ENCODE results near the gene CTNNA1. TPM values are rescaled to one million over a fixed set of nuclear protein-coding genes. Genes with fewer than 3 reads are reported as not detected.

Gene CTNNA1
- total and polyA plus RNA-seq, 2 donors, result 170 to 331 TPM

GRCh38 chr5:138937392-138938387, 184.5 kb downstream of the CTNNA1 start:
- Histone ChIP-seq H3K4me3 (ENCODE audit: low read depth, low read length) (no peak overlapping the region), H3K36me3 (ENCODE audit: insufficient read depth) (peaks cover 5% of the 10 kb centered on the region), H3K27ac (ENCODE audit: low read depth) (no peak overlapping the region), H3K4me1 (ENCODE audit: insufficient read depth) (no peaks in the 10 kb centered on the region)
- DNase-seq (ENCODE audit: extremely low spot score), result no peak
- WGBS, result 81% methylated on average over 25 of the region's 25 CpGs

- WGBS, result 62% methylated on average over 5 of the region's 5 CpGs
- no peak for DNase-seq (ENCODE audit: extremely low spot score)
- Histone ChIP-seq H3K4me3 (ENCODE audit: low read depth, low read length) (no peak overlapping the region), H3K4me1 (ENCODE audit: insufficient read depth) (no peaks in the 10 kb centered on the region), H3K36me3 (ENCODE audit: insufficient read depth) (peaks cover 3% of the 10 kb centered on the region), H3K27ac (ENCODE audit: low read depth) (no peak overlapping the region)
Observed at GRCh38 chr5:138938526-138938925, 185.3 kb downstream of the CTNNA1 start.

- Histone ChIP-seq H3K36me3 (ENCODE audit: insufficient read depth) (no peaks in the 10 kb centered on the region), H3K4me3 (ENCODE audit: low read depth, low read length) (no peak overlapping the region), H3K4me1 (ENCODE audit: insufficient read depth) (no peaks in the 10 kb centered on the region), H3K27ac (ENCODE audit: low read depth) (no peak overlapping the region)
- no peak for DNase-seq (ENCODE audit: extremely low spot score)
- 79% methylated on average over 2 of the region's 2 CpGs for WGBS
Observed at GRCh38 chr5:138942066-138942465, 188.8 kb downstream of the CTNNA1 start.

- Histone ChIP-seq H3K4me1 (ENCODE audit: insufficient read depth) (no peaks in the 10 kb centered on the region), H3K4me3 (ENCODE audit: low read depth, low read length) (no peak overlapping the region), H3K36me3 (ENCODE audit: insufficient read depth) (no peaks in the 10 kb centered on the region), H3K27ac (ENCODE audit: low read depth) (no peak overlapping the region)
- no peak for DNase-seq (ENCODE audit: extremely low spot score)
- 81% methylated on average over 3 of the region's 3 CpGs for WGBS
Observed at GRCh38 chr5:138942861-138943260, 189.6 kb downstream of the CTNNA1 start.

DNA sequence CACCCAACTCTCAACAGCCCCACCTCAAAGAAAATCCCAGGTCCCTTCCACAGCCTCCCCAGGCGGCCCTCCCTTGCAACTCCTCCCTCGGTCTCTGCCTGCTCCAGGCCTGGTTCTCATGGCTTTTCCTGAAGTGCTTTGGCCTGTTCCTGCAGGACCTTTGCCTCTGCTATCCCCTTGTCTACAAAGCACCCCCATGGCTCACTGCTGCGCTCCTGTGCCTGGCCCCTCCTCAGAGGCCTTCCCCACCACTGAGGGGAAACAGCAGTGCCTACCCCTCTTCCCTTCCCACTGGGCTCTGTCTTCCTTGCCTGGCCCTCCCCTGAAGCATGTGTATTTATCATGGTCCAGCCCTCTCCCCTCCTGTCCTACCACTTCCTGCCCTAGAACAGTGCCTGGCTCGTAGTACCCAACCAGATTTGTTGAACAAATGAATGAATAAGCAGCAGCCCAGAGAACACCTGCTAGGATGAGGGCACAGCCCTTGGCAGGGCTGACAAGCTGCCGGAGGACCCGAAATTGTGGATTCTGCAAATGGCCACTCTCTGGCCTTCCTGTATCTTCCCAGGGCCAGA, 190.5 kb downstream of the CTNNA1 start:
- no peaks in the 10 kb centered on the region for H3K4me1 ChIP-seq (ENCODE audit: insufficient read depth)
- no peaks in the 10 kb centered on the region for H3K36me3 ChIP-seq (ENCODE audit: insufficient read depth)
- no peak overlapping the region for H3K4me3 ChIP-seq (ENCODE audit: low read depth, low read length)
- H3K27ac ChIP-seq (ENCODE audit: low read depth), result no peak overlapping the region
- no peak for DNase-seq (ENCODE audit: extremely low spot score)
- WGBS, result 93% methylated on average over 6 of the region's 6 CpGs

DNA sequence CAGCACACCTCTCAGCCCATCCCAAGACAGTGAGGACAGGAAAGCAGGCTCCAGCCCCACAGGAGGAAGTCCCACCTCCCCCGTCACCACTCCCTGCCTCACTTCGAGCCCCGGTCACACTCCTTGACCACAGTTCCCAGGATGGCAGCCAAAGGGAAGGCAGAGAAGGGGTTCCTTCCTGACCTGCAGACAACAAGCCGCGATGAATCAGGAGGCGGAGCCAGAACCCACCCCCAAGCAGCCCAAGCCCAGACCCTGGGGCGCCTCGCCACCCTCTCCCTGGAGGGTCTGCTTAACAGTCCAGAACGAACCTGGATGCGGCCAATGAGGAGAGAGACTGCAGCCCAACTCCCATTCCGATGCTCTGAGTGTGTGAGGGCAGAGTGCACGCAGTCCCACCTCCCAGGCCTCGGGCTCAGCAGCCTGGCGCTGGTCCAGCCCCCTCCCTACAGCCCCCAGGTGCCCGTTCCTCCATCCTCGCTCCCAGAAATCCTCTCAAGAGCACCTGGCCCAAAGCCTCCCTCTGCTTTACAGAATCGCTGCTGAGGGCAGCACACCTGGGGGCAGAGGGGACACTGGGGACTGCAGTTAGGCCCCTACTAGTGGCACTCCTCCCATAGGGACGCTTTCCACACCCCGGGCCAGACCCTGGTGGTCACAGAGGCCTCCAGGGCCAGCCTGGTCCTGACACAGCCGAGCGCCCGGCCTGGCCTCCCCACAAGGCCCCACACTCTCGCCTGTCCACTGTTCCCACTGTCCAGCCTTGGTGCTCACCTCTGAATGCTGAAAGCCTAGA, 191.5 kb downstream of the CTNNA1 start:
- Histone ChIP-seq H3K4me1 (ENCODE audit: insufficient read depth) (no peaks in the 10 kb centered on the region), H3K36me3 (ENCODE audit: insufficient read depth) (no peaks in the 10 kb centered on the region), H3K27ac (ENCODE audit: low read depth) (no peak overlapping the region), H3K4me3 (ENCODE audit: low read depth, low read length) (no peak overlapping the region)
- 80% methylated on average over 23 of the region's 23 CpGs for WGBS
- no peak for DNase-seq (ENCODE audit: extremely low spot score)

- no peaks in the 10 kb centered on the region for H3K4me1 ChIP-seq (ENCODE audit: insufficient read depth)
- H3K36me3 ChIP-seq (ENCODE audit: insufficient read depth), result no peaks in the 10 kb centered on the region
- WGBS, result 75% methylated on average over 23 of the region's 23 CpGs
- H3K4me3 ChIP-seq (ENCODE audit: low read depth, low read length), result no peak overlapping the region
- no peak overlapping the region for H3K27ac ChIP-seq (ENCODE audit: low read depth)
- no peak for DNase-seq (ENCODE audit: extremely low spot score)
Observed at GRCh38 chr5:138945421-138946240, 192.4 kb downstream of the CTNNA1 start.

- Histone ChIP-seq H3K4me3 (ENCODE audit: low read depth, low read length) (no peak overlapping the region), H3K4me1 (ENCODE audit: insufficient read depth) (no peaks in the 10 kb centered on the region), H3K36me3 (ENCODE audit: insufficient read depth) (no peaks in the 10 kb centered on the region), H3K27ac (ENCODE audit: low read depth) (no peak overlapping the region)
- no peak for DNase-seq (ENCODE audit: extremely low spot score)
- 85% methylated on average over 8 of the region's 8 CpGs for WGBS
Observed at GRCh38 chr5:138946241-138946623, 193.0 kb downstream of the CTNNA1 start.

DNA sequence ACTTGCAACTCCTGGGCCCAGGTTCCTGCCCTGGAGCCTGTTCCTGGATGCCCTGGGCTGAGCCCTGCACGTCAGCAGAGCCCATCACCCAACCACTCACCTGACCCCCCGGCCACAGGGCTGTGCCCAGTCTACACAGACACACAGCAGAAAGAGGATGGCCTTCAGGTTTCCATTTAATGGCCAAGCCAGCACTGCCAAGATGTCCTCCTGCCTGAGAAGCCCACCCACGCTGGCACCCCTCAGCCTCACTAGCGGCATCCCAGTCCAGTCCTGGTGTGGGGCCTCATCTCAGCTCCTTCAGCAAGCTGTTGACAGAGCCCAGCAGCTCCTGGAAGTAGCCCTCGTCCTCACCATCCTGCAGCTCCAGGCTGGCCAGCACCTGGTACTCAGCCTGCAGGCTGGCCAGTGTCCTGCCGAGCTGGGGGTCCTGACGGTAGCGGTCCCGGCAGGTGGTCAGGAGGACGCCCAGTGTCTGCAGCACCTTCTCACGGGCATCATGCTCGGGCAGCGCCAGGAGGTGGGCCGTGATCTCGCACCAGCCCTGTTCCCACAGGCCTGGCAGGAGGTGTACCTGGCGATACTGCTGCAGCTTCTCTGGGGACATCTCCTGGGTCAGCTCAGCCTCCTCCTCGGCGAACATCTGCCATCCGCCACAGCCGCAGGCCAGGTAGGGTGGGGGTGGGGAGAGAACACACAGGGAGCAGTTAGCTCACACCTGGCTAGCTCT, 193.8 kb downstream of the CTNNA1 start:
- Histone ChIP-seq H3K4me3 (ENCODE audit: low read depth, low read length) (no peak overlapping the region), H3K4me1 (ENCODE audit: insufficient read depth) (no peaks in the 10 kb centered on the region), H3K27ac (ENCODE audit: low read depth) (no peak overlapping the region), H3K36me3 (ENCODE audit: insufficient read depth) (no peaks in the 10 kb centered on the region)
- 96% methylated on average over 20 of the region's 20 CpGs for WGBS
- DNase-seq (ENCODE audit: extremely low spot score), result no peak

DNA sequence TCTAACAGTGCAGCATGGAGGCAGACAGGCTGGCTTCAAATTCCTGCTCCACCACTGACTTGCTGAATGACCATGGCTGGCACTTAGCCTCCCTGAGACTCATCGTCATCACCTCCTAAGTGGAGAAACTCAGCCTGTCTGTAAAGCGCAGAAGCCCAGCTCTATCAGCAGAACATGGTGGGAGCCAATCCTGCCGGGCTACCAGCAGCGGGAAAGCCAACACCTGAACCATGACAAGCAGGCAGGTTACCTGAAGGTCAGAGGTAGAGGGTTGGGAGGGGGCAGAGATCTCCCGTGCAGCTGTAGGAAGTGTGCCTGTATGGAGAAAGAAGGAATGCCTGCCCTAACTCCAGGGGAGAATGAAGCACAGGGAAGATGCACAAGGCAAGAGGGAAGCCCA, 194.6 kb downstream of the CTNNA1 start:
- H3K4me3 ChIP-seq (ENCODE audit: low read depth, low read length), result no peak overlapping the region
- no peaks in the 10 kb centered on the region for H3K4me1 ChIP-seq (ENCODE audit: insufficient read depth)
- H3K36me3 ChIP-seq (ENCODE audit: insufficient read depth), result no peaks in the 10 kb centered on the region
- no peak for DNase-seq (ENCODE audit: extremely low spot score)
- 94% methylated on average over 5 of the region's 5 CpGs for WGBS
- H3K27ac ChIP-seq (ENCODE audit: low read depth), result no peak overlapping the region

GRCh38 chr5:138948471-138949222, 195.4 kb downstream of the CTNNA1 start:
- Histone ChIP-seq H3K36me3 (ENCODE audit: insufficient read depth) (no peaks in the 10 kb centered on the region), H3K4me1 (ENCODE audit: insufficient read depth) (no peaks in the 10 kb centered on the region), H3K4me3 (ENCODE audit: low read depth, low read length) (no peak overlapping the region), H3K27ac (ENCODE audit: low read depth) (no peak overlapping the region)
- 75% methylated on average over 23 of the region's 23 CpGs for WGBS
- no peak for DNase-seq (ENCODE audit: extremely low spot score)

DNA sequence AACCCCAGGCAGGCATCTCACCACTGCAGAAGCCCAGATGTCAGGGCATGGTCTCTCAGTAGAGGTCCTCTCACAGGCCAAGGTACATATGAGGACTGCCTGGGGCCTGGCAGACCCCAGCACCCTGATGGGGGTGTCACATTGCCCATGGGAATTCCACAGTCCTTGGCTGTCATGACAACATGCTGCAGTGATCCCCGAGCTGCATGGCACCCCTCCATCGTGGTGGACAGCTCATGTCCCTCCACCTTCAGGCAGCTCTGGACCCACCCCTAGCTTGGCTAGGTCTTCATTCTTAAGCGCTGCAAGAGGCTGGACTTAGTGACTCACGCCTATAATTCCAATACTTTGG, 196.0 kb downstream of the CTNNA1 start:
- H3K27ac ChIP-seq (ENCODE audit: low read depth), result no peak overlapping the region
- no peaks in the 10 kb centered on the region for H3K4me1 ChIP-seq (ENCODE audit: insufficient read depth)
- no peak for DNase-seq (ENCODE audit: extremely low spot score)
- H3K36me3 ChIP-seq (ENCODE audit: insufficient read depth), result no peaks in the 10 kb centered on the region
- 84% methylated on average over 4 of the region's 4 CpGs for WGBS
- no peak overlapping the region for H3K4me3 ChIP-seq (ENCODE audit: low read depth, low read length)

Data from urinary bladder (tissue), 4 donors.